Nephron progenitor cell (in vitro differentiated cells): ENCODE results near the gene RBM19.

Experiments used
- DNase-seq: peaks from one replicate; pipeline ENCODE4 v3.0.0; 2021
- H3K27ac Mint-ChIP-seq: 2 replicates; pipeline ENCODE4 v1.8.0; 2021; ENCODE audit warnings: mild to moderate bottlenecking, moderate library complexity, mixed read lengths
- H3K27me3 Mint-ChIP-seq: 2 replicates; pipeline ENCODE4 v1.8.0; 2021; ENCODE audit warnings: mild to moderate bottlenecking, low read depth, mixed read lengths; ENCODE audit not compliant: poor library complexity
- H3K36me3 Mint-ChIP-seq: 2 replicates; pipeline ENCODE4 v1.8.0; 2021; ENCODE audit warnings: low read depth, mixed read lengths
- H3K4me1 Mint-ChIP-seq: 2 replicates; pipeline ENCODE4 v1.8.0; 2021; ENCODE audit warnings: mixed read lengths
- H3K4me3 Mint-ChIP-seq: 2 replicates; pipeline ENCODE4 v1.8.0; 2021; ENCODE audit warnings: mild to moderate bottlenecking, moderate library complexity, mixed read lengths
- H3K9me3 Mint-ChIP-seq: 2 replicates; pipeline ENCODE4 v1.8.0; 2021; ENCODE audit warnings: mild to moderate bottlenecking, moderate library complexity, mixed read lengths
- TF ChIP-seq, protein P1 (sequence below): fragments of 200-600 bp; sonication (generic); IDR thresholded peaks from 2 replicates; pipeline ENCODE4 v1.5.0; 2021; ENCODE audit warnings: antibody characterized with exemption

RBM19 gene

DNA sequence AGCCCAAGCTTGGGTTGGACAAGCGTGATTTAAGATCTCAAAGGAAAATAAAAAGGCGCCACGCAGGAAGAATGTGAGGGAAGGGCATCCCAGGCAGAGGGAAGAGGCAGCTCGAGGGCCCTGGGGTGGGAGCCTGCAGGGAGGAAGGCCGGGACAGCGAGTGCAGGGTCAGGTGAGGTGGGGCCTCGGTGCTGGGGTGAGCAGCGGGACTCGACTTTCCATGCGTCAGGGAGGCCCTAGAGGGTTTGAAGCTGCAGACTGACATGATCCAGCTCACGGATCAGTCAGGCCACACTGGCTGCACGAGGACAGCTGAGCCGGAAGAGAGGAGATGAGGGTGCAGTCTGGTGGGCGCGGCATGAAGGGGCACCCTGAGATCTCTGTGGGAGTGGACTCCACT, 145.8 kb downstream of the RBM19 start:
- Mint-ChIP-seq H3K27ac (peak overlapping the region; percentile 16), H3K27me3 (peaks cover 3% of the 10 kb centered on the region), H3K4me1 (peaks cover 38% of the 10 kb centered on the region), H3K4me3 (peak overlapping the region; percentile 24), H3K36me3 (no peaks in the 10 kb centered on the region), H3K9me3 (no peaks in the 10 kb centered on the region)
- DNase-seq, result no peak
- TF ChIP-seq, protein P1, sequence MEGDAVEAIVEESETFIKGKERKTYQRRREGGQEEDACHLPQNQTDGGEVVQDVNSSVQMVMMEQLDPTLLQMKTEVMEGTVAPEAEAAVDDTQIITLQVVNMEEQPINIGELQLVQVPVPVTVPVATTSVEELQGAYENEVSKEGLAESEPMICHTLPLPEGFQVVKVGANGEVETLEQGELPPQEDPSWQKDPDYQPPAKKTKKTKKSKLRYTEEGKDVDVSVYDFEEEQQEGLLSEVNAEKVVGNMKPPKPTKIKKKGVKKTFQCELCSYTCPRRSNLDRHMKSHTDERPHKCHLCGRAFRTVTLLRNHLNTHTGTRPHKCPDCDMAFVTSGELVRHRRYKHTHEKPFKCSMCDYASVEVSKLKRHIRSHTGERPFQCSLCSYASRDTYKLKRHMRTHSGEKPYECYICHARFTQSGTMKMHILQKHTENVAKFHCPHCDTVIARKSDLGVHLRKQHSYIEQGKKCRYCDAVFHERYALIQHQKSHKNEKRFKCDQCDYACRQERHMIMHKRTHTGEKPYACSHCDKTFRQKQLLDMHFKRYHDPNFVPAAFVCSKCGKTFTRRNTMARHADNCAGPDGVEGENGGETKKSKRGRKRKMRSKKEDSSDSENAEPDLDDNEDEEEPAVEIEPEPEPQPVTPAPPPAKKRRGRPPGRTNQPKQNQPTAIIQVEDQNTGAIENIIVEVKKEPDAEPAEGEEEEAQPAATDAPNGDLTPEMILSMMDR, result no peak

DNA sequence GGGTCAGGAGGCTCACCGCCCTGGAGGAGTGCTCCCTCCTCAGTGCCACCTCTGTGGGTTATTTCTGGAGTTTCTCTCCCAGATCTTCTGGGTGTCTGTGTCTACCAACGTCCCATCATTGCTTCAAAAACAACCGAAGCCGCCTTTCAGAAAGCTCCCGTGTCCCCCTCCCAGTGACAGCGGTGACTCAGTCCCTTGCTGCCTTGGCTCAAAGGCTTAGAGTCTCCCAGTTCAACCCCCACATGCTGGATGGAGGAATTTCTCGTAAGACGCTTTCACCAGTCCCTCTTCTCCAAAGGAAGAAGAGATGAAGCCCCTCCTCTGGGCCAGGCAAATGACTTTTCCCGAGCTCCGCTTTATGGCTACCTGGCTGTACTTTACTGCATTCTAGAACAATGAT, 146.6 kb downstream of the RBM19 start:
- Mint-ChIP-seq H3K27ac (peak overlapping the region; percentile 88), H3K27me3 (peaks cover 3% of the 10 kb centered on the region), H3K9me3 (no peaks in the 10 kb centered on the region), H3K36me3 (no peaks in the 10 kb centered on the region), H3K4me1 (peaks cover 43% of the 10 kb centered on the region), H3K4me3 (no peak overlapping the region)
- DNase-seq, result no peak
- TF ChIP-seq, protein P1, result no peak

DNA sequence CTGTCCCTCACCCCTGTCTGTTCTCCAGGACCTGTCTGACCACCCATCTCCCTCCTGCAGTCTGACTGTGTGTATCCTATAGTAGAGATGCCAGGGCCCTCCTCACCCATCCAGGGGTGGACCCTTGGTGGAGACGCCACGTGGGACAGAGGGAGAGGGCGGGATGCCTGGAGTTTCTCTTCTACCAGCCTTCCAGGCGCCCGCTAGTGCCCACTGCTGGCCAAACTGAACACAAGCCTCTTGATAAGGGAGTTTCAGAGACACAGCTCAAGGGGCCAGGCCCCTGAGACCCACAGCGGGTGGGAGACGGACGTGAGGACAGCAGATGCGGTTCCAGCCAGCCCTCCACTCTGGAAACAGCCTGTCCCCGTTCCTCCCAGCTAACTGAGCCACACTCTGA, 147.3 kb downstream of the RBM19 start:
- Mint-ChIP-seq H3K36me3 (no peaks in the 10 kb centered on the region), H3K27me3 (peaks cover 3% of the 10 kb centered on the region), H3K27ac (no peak overlapping the region), H3K4me1 (peaks cover 41% of the 10 kb centered on the region), H3K9me3 (no peaks in the 10 kb centered on the region), H3K4me3 (no peak overlapping the region)
- TF ChIP-seq, protein P1, result peak; percentile 64
- DNase-seq, result peak; percentile 65

DNA sequence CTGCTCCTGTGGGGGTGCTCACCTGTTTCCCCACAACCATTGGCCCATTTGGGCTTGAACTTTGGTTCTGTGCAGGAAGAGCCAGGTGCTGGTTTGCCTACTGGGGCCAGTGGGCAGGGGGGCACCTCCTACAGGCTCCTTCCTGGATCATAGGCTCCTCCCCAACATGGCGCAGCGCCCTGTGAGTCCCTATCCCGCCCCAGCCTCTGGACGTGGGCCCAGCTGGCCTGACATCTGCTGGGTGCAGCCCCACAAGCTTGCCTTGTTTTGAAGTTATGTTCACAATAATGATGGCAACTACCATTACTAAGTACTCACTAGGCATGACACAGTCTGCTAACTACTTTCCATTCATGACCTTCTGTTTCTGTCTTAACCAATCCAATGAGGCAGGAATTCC, 147.8 kb downstream of the RBM19 start:
- DNase-seq, result no peak
- H3K9me3 Mint-ChIP-seq, result no peaks in the 10 kb centered on the region
- H3K27me3 Mint-ChIP-seq, result peaks cover 3% of the 10 kb centered on the region
- no peak overlapping the region for H3K4me3 Mint-ChIP-seq
- peaks cover 39% of the 10 kb centered on the region for H3K4me1 Mint-ChIP-seq
- peaks cover 2% of the 10 kb centered on the region for H3K36me3 Mint-ChIP-seq
- TF ChIP-seq, protein P1, result no peak
- H3K27ac Mint-ChIP-seq, result no peak overlapping the region

DNA sequence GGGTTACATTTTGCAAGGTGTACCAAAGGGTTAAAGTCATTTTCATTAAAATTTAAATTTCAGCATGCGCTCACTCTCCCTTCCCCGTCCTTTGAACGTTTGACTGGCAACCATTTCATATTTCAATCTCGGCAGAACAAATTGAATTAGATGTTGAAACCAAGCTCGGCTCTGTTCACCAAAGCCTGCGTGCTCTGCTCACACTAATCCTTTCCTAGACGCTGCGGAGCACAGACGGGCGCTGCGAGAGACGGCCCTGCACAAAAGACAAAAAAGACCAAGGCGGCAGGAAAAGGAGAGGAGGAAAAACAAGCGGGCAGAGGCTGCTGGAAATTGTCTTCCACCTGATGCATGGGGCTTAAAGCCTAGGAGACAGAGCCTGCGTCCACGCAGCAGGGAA, 149.3 kb downstream of the RBM19 start:
- Mint-ChIP-seq H3K27me3 (peaks cover 8% of the 10 kb centered on the region), H3K4me3 (no peak overlapping the region), H3K36me3 (peaks cover 11% of the 10 kb centered on the region), H3K4me1 (peaks cover 45% of the 10 kb centered on the region), H3K27ac (no peak overlapping the region), H3K9me3 (no peaks in the 10 kb centered on the region)
- TF ChIP-seq, protein P1, result no peak
- no peak for DNase-seq

DNA sequence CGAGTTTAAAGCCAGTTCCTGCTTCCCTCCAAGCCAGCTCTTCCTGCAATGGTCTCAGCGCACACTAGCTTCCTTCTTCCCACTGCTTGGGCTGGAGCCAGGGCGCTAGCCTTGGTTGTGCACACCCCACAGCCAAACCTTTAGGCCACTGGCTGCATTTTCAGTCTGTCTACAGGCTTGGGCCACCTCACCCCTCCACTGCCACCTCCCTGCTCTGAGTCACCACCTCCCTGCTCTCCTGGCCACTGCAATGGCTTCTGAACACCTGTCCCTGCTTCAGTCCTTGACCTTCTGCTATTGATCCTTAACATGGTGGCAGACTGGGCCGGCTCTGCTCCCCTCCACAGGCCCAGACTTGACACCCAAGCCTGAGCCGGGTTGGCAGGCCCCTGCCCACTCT, 151.1 kb downstream of the RBM19 start:
- no peak overlapping the region for H3K4me3 Mint-ChIP-seq
- no peak overlapping the region for H3K27ac Mint-ChIP-seq
- no peak for DNase-seq
- TF ChIP-seq, protein P1, result no peak
- peaks cover 19% of the 10 kb centered on the region for H3K36me3 Mint-ChIP-seq
- H3K9me3 Mint-ChIP-seq, result no peaks in the 10 kb centered on the region
- H3K4me1 Mint-ChIP-seq, result peaks cover 35% of the 10 kb centered on the region
- peaks cover 11% of the 10 kb centered on the region for H3K27me3 Mint-ChIP-seq
